ENCODE data around the gene C2orf81.
"Not testable (repeated sequence)": the region's sequence is repeated elsewhere in the genome, so short reads cannot be mapped to it uniquely, and the experiment has no call there.

Gene C2orf81

DNA sequence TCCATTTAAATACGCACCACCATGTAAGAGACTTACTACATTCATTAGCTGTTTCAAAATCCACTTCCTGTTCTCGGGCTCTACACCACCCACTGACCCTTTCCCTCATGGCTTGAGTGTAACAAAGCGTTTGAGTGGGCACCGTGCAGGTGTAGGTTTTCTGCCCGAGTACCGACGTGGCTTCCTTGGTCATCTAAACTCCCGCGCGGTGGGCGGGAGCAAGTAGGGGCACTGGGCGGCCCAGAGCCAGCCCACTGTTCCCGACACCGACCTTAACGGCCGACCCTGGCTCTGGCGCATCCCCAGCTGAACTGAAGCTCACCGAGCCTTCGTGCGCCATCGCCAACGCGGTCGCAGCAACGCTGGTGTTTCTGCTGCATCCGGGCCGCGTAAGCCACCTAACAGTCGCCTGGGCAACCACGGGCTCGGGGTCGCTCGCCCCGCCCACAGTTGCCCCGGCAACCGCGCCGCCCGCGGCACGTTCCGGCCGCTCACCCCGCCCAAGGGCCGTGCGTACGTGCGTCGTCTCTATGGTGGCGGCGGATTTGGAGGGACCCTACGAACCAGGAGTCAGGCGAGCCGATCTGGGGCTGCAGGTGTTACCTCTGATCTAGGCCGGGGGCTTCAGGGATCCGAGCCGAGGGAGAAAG is at the start of gene C2orf81, which contains the start of gene WDR54:
Gene C2orf81, minus strand, starts transcription at position 399 of the 650 bp plus-strand sequence. Its CDS starts 59 bp downstream, at position 340.
Gene WDR54, plus strand, starts transcription at position 510 of the 650 bp plus-strand sequence. CDS start 424 bp downstream, outside the sequence.
- DNase-seq (ENCODE audit: low read depth): peak; percentile 89

DNA sequence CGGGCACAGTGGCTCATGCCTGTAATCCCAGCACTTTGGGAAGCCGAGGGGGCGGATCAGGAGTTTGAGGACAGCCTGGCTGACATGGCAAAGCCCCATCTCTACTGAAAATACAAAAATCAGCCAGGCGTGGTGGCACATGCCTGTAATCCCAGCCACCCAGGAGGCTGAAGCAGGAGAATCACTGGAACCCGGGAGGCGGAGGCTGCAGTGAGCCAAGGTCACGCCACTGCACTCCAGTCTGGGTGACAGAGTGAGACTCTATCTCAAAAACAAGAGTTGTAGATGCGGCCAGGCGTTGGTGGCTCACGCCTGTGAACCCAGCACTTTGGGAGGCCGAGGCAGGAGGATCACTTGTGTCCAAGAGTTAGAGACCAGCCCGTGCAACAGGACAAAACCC is 49.3 kb upstream of the C2orf81 start:
- DNase-seq (ENCODE audit: low read depth): not testable (repeated sequence)

DNA sequence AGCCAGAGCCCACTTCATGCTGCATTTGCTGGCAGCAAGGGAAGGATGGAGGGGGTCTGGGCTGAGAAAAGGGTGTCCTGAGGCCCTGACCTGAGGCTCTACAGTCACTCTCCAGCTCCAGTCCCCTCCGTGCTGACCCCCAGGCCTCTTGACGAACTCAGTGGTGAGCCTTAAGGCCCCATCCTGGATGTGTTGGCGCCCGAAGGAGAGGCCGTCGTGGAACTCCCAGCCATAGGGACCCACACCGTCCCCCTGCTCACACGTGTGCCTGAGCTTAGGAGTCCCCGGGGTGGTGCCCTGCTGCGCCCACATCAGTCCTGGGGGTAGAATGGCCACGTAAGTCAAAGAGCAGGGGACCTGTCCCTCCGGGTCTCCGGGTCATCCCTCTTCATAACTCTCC is 43.0 kb upstream of the C2orf81 start:
- DNase-seq (ENCODE audit: low read depth): no peak

DNA sequence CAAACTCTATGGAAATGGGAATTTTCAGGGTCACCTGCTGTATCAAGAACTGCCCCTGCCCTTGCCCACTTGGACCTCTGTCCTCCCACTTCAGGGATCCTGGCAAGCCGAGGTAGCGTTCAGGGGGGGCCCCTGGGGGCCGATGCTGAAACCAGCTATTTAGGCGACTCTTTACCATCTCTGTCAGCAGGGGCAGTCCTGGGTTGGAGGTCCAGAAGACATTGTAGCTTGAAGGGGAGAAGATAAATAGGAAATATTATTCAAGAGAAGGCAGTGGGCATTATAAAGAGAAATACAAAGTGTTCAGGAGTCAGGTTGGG is 41.3 kb upstream of the C2orf81 start:
- DNase-seq (ENCODE audit: low read depth): no peak

DNA sequence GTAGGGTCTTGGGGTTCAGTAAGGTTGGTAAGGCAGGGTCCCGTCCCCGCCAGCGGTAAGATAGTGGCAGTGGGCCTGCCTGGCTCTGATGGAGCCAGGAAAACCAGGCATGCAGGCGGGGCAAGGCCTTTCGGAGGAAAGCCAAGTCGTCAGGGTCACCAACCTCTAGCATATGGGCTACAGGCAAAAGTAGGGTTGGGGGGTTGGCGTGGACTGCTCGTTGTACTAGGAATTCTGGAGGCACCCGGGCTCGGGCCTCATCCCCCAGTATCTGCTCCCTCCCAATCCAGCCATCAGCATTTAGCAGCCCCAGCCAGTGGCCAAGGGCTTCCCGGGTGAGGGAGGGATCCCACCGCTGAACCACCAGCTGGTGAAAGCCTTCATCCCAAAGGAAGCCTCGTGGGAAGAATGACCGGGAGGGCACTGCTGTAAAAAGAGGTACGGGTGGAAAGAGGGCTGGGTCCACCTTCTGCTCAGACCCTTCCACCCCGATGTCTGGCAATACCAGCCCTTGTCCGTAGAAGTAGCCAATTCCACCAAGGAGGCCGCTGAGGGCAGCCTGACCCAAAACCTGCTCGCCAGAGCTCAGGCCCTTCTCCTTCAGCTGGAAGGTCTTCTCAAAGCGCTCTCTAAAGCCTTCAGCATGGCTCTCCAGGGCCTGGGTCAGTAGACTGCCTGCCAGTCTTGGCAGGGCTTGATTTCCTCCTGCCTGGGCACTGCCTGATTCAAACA is 40.8 kb upstream of the C2orf81 start:
- DNase-seq (ENCODE audit: low read depth): no peak

DNA sequence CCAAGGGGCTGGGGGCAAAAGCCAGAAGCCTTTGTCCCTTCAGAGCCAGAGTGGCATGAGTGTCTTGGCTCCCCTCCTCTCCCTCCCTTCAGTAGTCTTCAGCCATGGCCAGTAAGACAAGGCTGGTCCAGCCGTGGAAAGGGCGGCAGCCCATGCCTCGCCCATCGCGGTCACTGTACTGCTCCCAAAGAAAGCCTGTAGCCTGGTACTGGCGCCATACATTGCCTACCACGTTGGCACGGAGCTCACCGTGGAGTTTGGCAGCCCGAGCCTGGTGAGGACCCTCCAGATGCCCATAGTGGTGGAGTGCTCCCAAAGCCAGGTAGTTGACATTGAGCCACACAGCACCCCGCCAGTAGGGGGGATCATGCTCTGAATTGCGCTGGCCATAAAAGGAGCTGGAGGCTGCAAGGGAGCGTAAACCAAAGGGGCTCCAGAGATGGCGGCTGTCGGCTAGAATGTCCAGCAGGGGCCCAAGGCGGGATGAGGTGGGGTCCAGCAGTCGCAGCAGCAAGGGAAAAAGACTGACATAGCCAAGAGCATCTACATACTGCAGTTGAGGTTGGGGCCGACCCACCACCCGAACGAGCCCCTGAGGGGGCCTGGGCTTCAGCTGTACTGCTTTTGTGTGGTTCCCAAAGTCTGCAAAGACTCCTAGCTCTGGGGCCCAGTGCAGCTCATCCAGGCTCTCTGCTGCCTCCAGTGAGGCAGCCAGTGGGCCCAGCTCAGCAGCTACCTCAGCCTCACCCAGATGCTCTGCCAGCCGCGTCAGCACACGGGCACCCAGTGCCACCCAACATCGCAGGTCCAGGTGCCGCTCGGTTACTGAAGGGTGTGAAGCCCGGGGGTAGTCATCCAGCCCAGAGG is 40.0 kb upstream of the C2orf81 start:
- no peak for DNase-seq (ENCODE audit: low read depth)

DNA sequence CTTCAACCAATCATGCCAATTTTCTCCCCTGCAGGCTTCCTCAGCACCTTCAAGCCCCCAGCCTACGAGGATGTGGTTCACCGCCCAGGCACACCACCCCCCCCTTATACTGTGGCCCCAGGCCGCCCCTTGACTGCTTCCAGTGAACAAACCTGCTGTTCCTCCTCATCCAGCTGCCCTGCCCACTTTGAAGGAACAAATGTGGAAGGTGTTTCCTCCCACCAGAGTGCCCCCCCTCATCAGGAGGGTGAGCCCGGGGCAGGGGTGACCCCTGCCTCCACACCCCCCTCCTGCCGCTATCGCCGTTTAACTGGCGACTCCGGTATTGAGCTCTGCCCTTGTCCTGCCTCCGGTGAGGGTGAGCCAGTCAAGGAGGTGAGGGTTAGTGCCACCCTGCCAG is 38.8 kb upstream of the C2orf81 start:
- DNase-seq (ENCODE audit: low read depth): not testable (repeated sequence)

DNA sequence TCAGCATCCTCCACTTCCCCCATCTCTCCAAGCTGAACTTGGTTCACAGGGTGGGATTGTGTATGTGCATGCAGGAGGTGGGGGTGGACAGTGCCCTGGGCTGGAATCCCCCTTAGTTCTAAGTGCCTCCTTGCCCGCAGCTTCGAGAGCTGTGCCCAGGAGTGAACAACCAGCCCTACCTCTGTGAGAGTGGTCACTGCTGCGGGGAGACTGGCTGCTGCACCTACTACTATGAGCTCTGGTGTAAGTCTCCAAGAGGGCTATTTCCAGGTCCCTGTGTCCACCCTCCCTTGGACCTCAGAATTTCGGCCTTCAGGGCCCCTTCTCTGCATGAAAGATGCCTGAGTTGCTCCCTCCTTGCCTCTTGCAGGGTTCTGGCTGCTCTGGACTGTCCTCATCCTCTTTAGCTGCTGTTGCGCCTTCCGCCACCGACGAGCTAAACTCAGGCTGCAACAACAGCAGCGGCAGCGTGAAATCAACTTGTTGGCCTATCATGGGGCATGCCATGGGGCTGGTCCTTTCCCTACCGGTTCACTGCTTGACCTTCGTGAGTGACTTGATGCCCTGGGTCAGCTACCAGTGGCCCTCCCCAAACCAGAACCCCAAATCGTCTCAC is 38.2 kb upstream of the C2orf81 start:
- not testable (repeated sequence) for DNase-seq (ENCODE audit: low read depth)

DNA sequence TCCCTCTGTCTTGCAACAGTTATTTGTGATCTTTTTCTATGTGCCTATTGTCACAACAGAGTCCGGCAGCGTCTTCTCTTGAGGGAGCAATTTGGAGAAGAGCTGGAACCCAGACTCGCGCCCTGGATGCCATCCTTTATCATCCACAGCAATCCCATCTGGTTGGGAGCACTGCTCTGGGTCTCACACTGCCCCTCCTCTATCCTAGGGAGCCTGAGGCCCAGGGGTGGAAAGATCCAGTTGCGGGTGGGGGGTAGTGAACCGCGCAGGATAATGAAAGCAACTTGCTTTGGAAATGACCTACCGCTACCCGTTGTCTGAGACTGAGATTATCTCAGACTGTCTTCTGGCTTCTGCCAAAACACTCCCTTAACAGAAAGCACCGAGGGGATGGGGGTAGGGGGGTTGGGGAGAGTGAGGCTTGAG is 37.5 kb upstream of the C2orf81 start:
- DNase-seq (ENCODE audit: low read depth): no peak

DNA sequence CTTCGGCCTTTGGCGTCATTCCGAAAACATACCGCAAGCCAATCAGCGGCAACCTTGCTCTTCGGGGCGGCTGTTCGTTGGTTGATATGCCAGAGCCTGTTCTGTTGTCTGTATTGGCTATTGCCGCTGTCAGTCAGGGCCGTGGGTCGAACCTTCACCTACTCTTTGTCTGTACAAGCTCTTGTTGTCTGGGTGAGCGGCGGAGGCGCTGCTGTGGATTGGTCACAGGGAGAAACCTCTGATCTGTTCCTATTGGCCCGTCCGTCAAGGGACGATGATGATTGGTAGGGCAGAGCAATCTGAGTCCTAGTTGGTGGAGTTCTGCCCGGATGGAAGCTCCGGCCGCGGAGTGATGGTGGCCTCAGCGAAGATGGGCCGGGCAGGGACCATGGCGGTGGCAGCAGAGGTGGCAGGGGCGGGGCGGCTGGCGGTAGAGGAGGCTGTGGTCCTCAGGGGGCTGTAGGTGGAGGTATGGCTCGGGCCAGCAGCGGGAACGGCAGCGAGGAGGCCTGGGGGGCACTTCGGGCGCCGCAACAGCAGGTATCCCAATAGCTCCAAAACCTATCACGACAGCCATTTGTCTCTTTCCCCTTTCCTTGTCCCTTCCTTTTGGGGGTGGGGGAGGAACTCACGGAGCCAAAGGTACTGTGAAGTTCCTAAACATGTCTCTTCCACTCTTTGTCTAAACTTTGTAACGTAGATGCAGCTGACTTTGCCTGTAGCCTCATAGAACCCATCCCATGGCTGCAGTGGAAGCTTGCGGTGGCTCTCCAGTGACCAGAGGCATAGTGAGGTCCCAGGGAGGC is 36.9 kb upstream of the C2orf81 start, which contains the start of gene WBP1:
Gene WBP1, plus strand, starts transcription at position 307 of the 806 bp plus-strand sequence. Its CDS starts 165 bp downstream, at position 472.
- DNase-seq (ENCODE audit: low read depth): peak; percentile 97

DNA sequence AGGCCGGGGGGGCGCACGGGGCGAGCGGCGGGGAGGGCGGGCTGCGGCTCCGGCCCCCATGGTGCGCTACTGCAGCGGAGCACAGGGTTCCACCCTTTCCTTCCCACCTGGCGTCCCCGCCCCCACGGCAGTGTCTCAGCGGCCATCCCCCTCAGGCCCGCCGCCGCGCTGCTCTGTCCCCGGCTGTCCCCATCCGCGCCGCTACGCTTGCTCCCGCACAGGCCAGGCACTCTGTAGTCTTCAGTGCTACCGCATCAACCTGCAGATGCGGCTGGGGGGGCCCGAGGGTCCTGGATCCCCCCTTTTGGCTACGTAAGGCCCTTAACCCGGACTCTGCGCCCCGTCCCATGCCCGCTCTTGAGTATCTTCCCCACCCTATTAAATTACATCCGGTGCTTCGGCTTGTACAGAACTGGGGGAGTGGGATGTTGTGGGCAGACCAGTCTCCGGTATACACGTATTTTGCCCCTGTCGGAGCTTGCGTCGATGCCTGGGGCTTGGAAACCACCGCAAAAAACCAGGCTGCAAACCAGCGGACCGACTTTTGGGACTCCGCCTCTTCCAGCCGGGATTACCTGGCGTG is 36.2 kb upstream of the C2orf81 start:
- peak; percentile 72 for DNase-seq (ENCODE audit: low read depth)

DNA sequence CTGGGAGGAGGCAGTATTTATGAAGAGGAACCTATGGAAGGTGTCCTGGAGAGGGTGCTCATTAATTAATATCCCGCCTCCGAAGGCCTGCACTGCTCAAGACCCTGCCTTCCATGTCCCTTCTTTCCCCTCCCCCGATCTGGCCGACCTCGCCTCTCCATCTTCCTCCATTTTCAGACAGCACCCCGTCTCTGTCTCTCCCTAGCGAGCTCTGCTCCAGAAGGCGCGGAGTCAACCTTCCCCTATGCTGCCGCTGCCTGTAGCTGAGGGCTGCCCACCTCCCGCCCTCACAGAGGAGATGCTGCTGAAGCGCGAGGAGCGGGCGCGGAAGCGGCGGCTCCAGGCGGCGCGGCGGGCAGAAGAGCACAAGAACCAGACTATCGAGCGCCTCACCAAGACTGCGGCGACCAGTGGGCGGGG is 35.7 kb upstream of the C2orf81 start:
- DNase-seq (ENCODE audit: low read depth): no peak

DNA sequence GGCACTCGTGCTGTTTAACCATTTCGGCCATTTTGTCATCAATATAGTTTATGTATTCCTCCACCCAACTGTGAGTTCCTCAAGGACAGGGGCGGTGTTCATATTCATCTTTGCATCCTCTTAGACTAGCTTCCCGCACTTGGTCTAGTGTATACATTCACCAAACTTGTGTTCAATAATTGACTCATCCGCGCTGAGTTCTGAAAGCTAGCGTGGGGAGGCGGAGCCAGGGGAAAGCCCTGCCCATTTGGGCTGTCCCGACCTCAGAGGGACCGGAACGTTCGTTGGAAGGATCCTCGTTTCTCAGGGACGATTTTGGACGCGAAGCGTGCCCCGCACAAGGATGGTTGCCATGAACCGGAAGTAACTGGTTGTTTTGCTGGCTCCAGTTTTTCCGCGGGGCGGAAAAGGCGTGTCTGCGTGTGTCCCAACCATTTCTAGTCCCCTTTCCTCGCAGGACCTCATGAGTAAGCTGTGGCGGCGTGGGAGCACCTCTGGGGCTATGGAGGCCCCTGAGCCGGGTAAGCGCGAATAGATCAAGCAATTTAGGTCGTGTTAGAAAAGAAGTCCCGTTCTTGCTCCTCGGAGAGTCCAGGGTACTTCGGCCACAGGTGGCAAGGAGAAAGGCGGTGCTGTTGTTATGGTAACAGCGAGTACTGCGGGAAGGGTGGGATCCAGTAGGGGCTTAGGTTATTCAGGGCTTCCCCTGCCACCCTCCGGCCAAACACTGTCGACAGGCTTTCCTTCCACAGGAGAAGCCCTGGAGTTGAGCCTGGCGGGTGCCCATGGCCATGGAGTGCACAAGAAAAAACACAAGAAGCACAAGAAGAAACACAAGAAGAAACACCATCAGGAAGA is 33.5 kb upstream of the C2orf81 start, which contains the start of gene INO80B:
Gene INO80B, plus strand, starts transcription at position 434 of the 858 bp plus-strand sequence. Its CDS starts 30 bp downstream, at position 464.
- peak; percentile 93 for DNase-seq (ENCODE audit: low read depth)

DNA sequence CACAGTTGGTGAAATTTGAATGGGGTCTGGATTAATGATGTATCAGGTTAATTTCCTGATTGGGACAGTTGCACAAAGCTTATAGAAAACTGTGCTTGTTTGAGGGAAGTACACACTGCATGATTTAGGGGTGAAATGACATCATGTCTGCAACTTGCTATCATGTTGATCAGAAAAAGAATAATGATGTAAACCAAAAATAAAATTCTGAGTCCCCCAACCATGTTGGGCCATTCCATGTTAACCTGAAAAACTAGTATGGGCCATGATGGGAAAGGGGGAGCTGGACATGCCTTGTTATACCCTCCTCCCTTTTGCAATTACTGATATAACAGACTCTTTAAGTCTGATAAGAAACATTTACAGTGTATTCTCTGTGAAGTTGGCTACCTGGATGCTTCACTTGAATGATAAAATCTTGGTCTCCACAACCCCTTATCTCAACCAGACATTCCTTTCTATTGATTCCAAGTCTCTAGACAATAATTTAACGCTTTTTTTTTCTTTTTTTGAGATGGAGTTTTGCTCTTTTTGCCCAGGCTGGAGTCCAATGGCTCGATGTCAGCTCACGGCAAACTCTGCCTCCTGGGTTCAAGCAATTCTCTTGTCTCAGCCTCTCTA is 29.3 kb upstream of the C2orf81 start:
- DNase-seq (ENCODE audit: low read depth): no peak

DNA sequence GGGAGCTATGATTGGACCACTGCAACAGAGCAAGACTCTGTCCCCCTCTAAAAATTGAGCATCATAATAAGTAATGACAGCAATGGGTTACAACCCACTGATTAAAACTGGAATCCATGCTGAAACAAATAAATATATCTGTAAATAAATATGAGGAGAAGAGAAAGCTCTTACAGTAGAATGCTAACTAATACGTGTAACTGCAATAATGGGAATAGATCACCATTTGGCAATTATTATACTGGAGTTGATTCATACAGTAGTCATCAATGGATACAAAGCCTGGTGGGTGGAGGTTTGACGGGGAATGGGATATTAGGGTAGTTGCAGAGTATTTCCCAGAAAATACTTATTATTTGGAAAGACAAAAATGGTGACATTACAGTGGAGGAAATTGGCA is 27.4 kb upstream of the C2orf81 start:
- DNase-seq (ENCODE audit: low read depth): no peak

DNA sequence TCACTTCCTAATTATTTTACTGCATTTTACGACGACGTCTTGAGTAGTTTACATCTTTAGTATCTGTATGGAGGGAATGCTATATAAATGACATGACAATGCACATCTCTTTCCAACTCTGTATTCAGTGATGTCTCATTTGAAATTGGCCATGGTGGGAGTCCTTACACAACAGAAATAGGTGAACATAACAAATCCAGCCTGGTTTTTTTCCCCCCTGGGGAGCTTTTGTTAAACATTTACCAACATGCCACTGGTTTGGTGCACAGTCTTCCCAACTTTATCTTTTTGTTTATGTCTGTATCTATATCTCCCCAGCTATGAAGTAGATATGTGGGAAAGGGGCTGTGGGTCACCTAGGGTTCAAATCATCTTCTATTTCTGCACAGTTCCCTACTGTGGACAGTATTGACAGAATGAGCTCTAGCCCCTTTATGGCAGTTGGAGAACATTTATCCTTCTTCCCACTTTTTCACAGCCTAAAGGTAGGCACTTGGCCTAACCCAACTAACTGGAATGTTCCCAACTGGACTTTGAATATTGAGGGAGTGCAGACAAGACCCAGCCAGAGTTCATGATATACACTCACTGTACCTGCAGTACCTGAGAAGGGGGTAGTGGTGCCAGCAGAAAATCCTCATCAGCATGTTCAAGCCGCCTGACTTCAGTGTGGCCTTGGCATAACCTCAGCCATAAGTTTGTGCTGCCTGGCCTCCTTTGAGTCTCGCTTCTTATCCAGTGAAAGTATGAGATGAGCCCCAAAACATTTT is 26.0 kb upstream of the C2orf81 start:
- DNase-seq (ENCODE audit: low read depth): no peak

DNA sequence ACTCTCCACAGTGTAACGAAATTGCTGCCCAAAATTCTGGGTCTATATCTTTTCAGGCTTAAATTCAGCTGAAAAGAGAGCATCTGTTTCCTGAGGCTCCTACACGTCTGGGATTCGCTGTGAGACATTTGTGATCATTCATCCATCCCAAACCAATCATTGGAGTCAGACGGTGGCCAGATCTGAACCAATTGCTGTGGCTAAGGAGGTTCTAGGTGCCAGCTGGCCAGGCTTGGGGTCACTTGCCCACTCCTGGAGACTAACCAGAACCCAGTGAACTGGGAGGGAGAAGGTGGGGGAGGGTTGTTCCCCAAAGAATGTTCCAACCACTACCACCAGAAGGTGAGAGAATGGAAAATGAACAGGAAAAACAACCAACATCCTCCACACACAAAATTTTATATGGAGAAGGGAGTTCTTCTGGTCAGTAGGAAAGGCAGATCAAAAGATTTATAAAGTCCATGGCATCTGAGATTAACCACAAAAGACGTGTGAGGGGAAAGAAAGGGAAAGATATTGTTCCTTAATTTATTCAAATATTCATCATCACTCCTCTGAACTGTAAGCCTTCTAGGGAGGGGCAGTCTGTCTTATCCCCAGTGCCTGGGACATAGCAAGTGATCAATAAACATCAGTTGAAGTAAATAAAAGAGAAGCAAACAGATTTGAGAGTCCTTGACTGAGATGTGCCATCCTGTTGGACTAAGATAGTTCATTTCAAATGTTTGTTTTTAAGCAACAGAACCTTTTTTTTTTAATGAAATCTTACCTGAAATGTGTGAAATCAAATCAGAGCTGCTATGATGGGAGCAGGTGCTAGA is 23.3 kb upstream of the C2orf81 start:
- DNase-seq (ENCODE audit: low read depth): no peak
